SH-SY5Y (cell line): ENCODE results near the gene APOBEC2.

Experiments used
- GATA2 ChIP-seq: IDR thresholded peaks from 2 replicates; pipeline ENCODE4 v1.6.1; 2011; ENCODE audit warnings: mild to moderate bottlenecking, low read depth, low read length
- GATA3 ChIP-seq: IDR thresholded peaks from 2 replicates; pipeline ENCODE4 v1.6.1; 2011; ENCODE audit warnings: low read depth, mild to moderate bottlenecking, low read length, moderate library complexity

DNA sequence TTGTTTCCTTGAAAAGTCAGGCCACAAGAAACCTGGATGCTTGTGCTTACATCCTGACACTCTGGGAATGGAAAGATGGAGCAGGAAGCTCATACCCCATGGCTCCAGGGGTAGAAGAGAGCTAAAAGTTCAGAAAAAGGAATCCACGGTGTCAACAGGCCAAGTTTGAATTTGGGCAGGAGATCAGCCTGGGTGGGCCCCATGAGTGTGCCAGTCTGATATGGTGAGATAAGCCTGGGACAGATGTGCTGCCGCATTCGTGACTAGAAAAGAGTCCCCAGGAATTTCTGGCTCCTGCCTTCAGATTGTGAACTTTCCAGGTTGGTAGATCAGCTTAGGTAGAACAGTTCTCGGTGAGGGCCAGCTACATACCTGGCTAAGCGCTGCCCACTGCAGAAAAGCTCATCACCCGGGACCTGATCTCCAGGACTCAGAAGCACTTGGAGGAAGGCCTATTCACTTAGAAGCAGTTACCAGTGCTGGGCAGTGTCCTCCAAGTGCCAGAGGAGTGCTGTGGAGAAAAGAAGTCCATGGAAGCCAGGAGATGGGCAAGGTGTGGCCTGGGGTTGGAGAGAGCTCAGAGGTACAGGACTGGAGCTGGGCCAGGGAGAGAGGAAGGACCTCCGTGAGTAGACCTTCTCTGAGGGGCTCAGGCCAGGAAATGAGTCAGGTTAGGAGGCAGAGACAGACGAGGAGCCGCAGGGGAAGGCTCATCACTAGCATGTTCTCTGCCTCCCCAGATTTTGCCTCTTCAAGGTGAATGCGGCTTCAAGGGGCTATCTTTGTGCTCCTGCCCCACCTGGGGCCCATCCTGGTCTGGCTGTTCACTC, 10.6 kb upstream of the APOBEC2 start, which contains the start of gene TSPO2:
- no peak for TF ChIP-seq GATA2
- no peak for TF ChIP-seq GATA3
